SK-N-SH (cell line): ENCODE data around the gene CFAP57.

ENCODE experiments used
- CHD2 ChIP-seq: fragments of 150-350 bp; IDR thresholded peaks from 2 replicates; pipeline ENCODE4 v1.6.1; 2018; ENCODE audit warnings: low read length; ENCODE audit not compliant: partially characterized antibody
- ELF1 ChIP-seq: IDR thresholded peaks from 2 replicates; pipeline ENCODE4 v1.4.0; 2012
- EP300 ChIP-seq, 2 experiments: IDR thresholded peaks; 2 replicates each; pipeline versions ENCODE4 v1.4.0 to v1.6.1; 2012; ENCODE audit warnings: borderline replicate concordance in 1 of 2, low read depth in 1 of 2, low read length in 1 of 2
- EZH2phosphoT487 ChIP-seq: fragments of 200-600 bp; sonication (generic); IDR thresholded peaks from 2 replicates; pipeline ENCODE4 v1.6.1; 2017; ENCODE audit warnings: low read depth, mixed run types, mild to moderate bottlenecking, antibody characterized with exemption, moderate library complexity, borderline replicate concordance
- SIN3A ChIP-seq: IDR thresholded peaks from 2 replicates; pipeline ENCODE4 v1.6.1; 2012; ENCODE audit warnings: low read depth, mild to moderate bottlenecking, low read length, moderate library complexity, borderline replicate concordance
- TAF1 ChIP-seq: IDR thresholded peaks from 2 replicates; pipeline ENCODE4 v1.6.1; 2012; ENCODE audit warnings: low read depth, mild to moderate bottlenecking, low read length, moderate library complexity, borderline replicate concordance
- YY1 ChIP-seq: IDR thresholded peaks from 2 replicates; pipeline ENCODE4 v1.4.0; 2012; ENCODE audit warnings: low read depth, mild to moderate bottlenecking
- TF ChIP-seq, protein P1 (sequence below): fragments of 200-600 bp; sonication (generic); IDR thresholded peaks from 2 replicates; pipeline ENCODE4 v1.6.1; 2017; ENCODE audit warnings: antibody characterized with exemption, mild to moderate bottlenecking, moderate library complexity
- TF ChIP-seq, protein P2 (sequence below): IDR thresholded peaks from 2 replicates; pipeline ENCODE4 v1.4.0; 2012; ENCODE audit warnings: low read depth, borderline replicate concordance

DNA sequence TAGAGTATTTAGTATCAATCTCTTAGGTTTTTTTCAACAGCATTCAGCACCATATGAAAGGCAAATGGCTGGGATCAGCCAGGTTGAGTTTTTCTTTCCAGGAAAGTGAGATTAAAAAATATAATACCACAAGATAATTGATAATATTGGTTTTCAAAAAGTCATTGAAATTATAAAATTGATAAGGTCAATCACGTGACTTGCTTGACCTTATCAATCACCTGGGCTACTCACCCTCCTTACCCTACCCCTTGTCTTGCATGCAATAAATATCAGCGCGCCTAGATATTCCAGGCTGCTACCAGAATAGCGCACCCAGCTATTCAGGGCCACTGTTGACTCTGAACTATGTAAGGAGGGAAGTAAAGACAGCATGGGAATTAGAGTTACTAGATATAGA is 31.5 kb upstream of the CFAP57 start:
- no peak for TF ChIP-seq ELF1
- TF ChIP-seq, protein P1, sequence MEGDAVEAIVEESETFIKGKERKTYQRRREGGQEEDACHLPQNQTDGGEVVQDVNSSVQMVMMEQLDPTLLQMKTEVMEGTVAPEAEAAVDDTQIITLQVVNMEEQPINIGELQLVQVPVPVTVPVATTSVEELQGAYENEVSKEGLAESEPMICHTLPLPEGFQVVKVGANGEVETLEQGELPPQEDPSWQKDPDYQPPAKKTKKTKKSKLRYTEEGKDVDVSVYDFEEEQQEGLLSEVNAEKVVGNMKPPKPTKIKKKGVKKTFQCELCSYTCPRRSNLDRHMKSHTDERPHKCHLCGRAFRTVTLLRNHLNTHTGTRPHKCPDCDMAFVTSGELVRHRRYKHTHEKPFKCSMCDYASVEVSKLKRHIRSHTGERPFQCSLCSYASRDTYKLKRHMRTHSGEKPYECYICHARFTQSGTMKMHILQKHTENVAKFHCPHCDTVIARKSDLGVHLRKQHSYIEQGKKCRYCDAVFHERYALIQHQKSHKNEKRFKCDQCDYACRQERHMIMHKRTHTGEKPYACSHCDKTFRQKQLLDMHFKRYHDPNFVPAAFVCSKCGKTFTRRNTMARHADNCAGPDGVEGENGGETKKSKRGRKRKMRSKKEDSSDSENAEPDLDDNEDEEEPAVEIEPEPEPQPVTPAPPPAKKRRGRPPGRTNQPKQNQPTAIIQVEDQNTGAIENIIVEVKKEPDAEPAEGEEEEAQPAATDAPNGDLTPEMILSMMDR = no peak
- TF ChIP-seq YY1 = no peak
- TF ChIP-seq SIN3A = no peak
- TF ChIP-seq CHD2 = no peak
- TF ChIP-seq, protein P2, sequence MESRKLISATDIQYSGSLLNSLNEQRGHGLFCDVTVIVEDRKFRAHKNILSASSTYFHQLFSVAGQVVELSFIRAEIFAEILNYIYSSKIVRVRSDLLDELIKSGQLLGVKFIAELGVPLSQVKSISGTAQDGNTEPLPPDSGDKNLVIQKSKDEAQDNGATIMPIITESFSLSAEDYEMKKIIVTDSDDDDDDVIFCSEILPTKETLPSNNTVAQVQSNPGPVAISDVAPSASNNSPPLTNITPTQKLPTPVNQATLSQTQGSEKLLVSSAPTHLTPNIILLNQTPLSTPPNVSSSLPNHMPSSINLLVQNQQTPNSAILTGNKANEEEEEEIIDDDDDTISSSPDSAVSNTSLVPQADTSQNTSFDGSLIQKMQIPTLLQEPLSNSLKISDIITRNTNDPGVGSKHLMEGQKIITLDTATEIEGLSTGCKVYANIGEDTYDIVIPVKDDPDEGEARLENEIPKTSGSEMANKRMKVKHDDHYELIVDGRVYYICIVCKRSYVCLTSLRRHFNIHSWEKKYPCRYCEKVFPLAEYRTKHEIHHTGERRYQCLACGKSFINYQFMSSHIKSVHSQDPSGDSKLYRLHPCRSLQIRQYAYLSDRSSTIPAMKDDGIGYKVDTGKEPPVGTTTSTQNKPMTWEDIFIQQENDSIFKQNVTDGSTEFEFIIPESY = no peak
- no peak for TF ChIP-seq EP300 (IDR thresholded peaks at IDR 0.05; ENCODE audit: borderline replicate concordance in 1 of 2, low read depth in 1 of 2, low read length in 1 of 2)
- TF ChIP-seq TAF1 = no peak
- no peak for TF ChIP-seq EZH2phosphoT487
